Neural progenitor cell (in vitro differentiated cells): ENCODE measurements around the gene ANKMY1. TPM values are rescaled to one million over a fixed set of nuclear protein-coding genes. Genes with fewer than 3 reads are reported as not detected.

ENCODE experiments used
- DNase-seq: peaks from one replicate; pipeline ENCODE4 v3.0.0-alpha.2; 2016; ENCODE audit warnings: low spot score
- H2AFZ ChIP-seq: fragments of 200-600 bp; sonication (generic); replicated peaks from 2 replicates; pipeline ENCODE4 v1.6.1; 2016; ENCODE audit warnings: antibody characterized with exemption
- H3F3A ChIP-seq: fragments of 200-600 bp; sonication (generic); 2 replicates; pipeline ENCODE4 v1.6.1; 2016; ENCODE audit warnings: antibody characterized with exemption, low read depth
- H3K27ac ChIP-seq: fragments of 200-600 bp; sonication (generic); 2 replicates; pipeline ENCODE4 v1.5.1; 2016; ENCODE audit warnings: mild to moderate bottlenecking
- H3K27me3 ChIP-seq: fragments of 200-600 bp; sonication (generic); 2 replicates; pipeline ENCODE4 v1.6.1; 2016; ENCODE audit warnings: mild to moderate bottlenecking, moderate library complexity
- H3K36me3 ChIP-seq: fragments of 200-600 bp; sonication (generic); 2 replicates; pipeline ENCODE4 v1.5.1; 2016
- H3K4me1 ChIP-seq: fragments of 200-600 bp; sonication (generic); 2 replicates; pipeline ENCODE4 v1.6.1; 2016; ENCODE audit warnings: mixed run types
- H3K4me2 ChIP-seq: fragments of 200-600 bp; sonication (generic); 2 replicates; pipeline ENCODE4 v1.6.1; 2016
- H3K4me3 ChIP-seq: fragments of 200-600 bp; sonication (generic); 2 replicates; pipeline ENCODE4 v1.5.1; 2016
- H3K79me2 ChIP-seq: fragments of 200-600 bp; sonication (generic); 2 replicates; pipeline ENCODE4 v1.6.1; 2016; ENCODE audit warnings: low read depth
- H3K9ac ChIP-seq: fragments of 200-600 bp; sonication (generic); 2 replicates; pipeline ENCODE4 v1.6.1; 2016
- H3K9me3 ChIP-seq: fragments of 200-600 bp; sonication (generic); 2 replicates; pipeline ENCODE4 v1.5.1; 2016; ENCODE audit warnings: low read depth
- H4K20me1 ChIP-seq: fragments of 200-600 bp; sonication (generic); 2 replicates; pipeline ENCODE4 v1.6.1; 2016; ENCODE audit warnings: low read depth
- H3K27ac Mint-ChIP-seq: 3 replicates; pipeline ENCODE4 v1.8.0; 2021; ENCODE audit warnings: mixed read lengths
- H3K27me3 Mint-ChIP-seq: 2 replicates; pipeline ENCODE4 v1.8.0; 2022; ENCODE audit warnings: low read depth, mild to moderate bottlenecking, inconsistent platforms, moderate library complexity, mixed read lengths; ENCODE audit not compliant: insufficient read depth
- H3K36me3 Mint-ChIP-seq: 3 replicates; pipeline ENCODE4 v1.8.0; 2021; ENCODE audit warnings: mixed read lengths
- H3K4me1 Mint-ChIP-seq: 3 replicates; pipeline ENCODE4 v1.8.0; 2021; ENCODE audit warnings: mixed read lengths
- H3K4me3 Mint-ChIP-seq: 3 replicates; pipeline ENCODE4 v1.8.0; 2021; ENCODE audit warnings: mild to moderate bottlenecking, moderate library complexity, mixed read lengths
- H3K9me3 Mint-ChIP-seq: 3 replicates; pipeline ENCODE4 v1.8.0; 2020; ENCODE audit warnings: mixed read lengths
- EZH2 ChIP-seq: fragments of 200-600 bp; sonication (generic); IDR thresholded peaks from 2 replicates; pipeline ENCODE4 v1.6.1; 2017; ENCODE audit warnings: antibody characterized with exemption, mild to moderate bottlenecking, moderate library complexity
- EZH2phosphoT487 ChIP-seq: fragments of 200-600 bp; sonication (generic); IDR thresholded peaks from 2 replicates; pipeline ENCODE4 v1.6.1; 2017; ENCODE audit warnings: antibody characterized with exemption
- total RNA-seq: library from RNA; depleted of rRNA; stranded (reverse); fragments of >200 nt; gene quantifications from 2 replicates; pipeline ENCODE4 v1.2.3, GENCODE V29; 2015; ENCODE audit warnings: low replicate concordance
- TF ChIP-seq, protein P1 (sequence below): fragments of 200-600 bp; sonication (generic); IDR thresholded peaks from 2 replicates; pipeline ENCODE4 v1.5.1; 2017; ENCODE audit warnings: antibody characterized with exemption, mild to moderate bottlenecking

ANKMY1 gene
- total RNA-seq, 1 donor from 2014 or later = 4.2 TPM

GRCh38 chr2:240461471-240462072 is 96.2 kb downstream of the ANKMY1 start:
- H3K9ac ChIP-seq = no peak overlapping the region
- no peaks in the 10 kb centered on the region for H3K27me3 ChIP-seq
- peaks cover 2% of the 10 kb centered on the region for H3K36me3 Mint-ChIP-seq
- H2AFZ ChIP-seq = no peak overlapping the region
- H3K36me3 ChIP-seq = no peaks in the 10 kb centered on the region
- H3K4me3 Mint-ChIP-seq = no peak overlapping the region
- peaks cover 22% of the 10 kb centered on the region for H3K4me1 ChIP-seq
- no peaks in the 10 kb centered on the region for H3K9me3 Mint-ChIP-seq
- TF ChIP-seq EZH2phosphoT487 = no peak
- TF ChIP-seq, protein P1, sequence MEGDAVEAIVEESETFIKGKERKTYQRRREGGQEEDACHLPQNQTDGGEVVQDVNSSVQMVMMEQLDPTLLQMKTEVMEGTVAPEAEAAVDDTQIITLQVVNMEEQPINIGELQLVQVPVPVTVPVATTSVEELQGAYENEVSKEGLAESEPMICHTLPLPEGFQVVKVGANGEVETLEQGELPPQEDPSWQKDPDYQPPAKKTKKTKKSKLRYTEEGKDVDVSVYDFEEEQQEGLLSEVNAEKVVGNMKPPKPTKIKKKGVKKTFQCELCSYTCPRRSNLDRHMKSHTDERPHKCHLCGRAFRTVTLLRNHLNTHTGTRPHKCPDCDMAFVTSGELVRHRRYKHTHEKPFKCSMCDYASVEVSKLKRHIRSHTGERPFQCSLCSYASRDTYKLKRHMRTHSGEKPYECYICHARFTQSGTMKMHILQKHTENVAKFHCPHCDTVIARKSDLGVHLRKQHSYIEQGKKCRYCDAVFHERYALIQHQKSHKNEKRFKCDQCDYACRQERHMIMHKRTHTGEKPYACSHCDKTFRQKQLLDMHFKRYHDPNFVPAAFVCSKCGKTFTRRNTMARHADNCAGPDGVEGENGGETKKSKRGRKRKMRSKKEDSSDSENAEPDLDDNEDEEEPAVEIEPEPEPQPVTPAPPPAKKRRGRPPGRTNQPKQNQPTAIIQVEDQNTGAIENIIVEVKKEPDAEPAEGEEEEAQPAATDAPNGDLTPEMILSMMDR = no peak
- no peak for TF ChIP-seq EZH2
- peaks cover 6% of the 10 kb centered on the region for H3K27me3 Mint-ChIP-seq
- H3K9me3 ChIP-seq = no peaks in the 10 kb centered on the region
- peaks cover 11% of the 10 kb centered on the region for H3K4me1 Mint-ChIP-seq
- H3F3A ChIP-seq = peaks cover 5% of the 10 kb centered on the region
- no peak overlapping the region for H3K27ac Mint-ChIP-seq
- peaks cover 47% of the 10 kb centered on the region for H4K20me1 ChIP-seq
- H3K4me3 ChIP-seq = no peak overlapping the region
- DNase-seq = no peak
- no peak overlapping the region for H3K4me2 ChIP-seq
- H3K27ac ChIP-seq = no peak overlapping the region
- H3K79me2 ChIP-seq = no peaks in the 10 kb centered on the region

GRCh38 chr2:240460781-240461431 is 96.9 kb downstream of the ANKMY1 start:
- no peaks in the 10 kb centered on the region for H3K9me3 Mint-ChIP-seq

GRCh38 chr2:240460253-240460711 is 97.5 kb downstream of the ANKMY1 start:
- Histone ChIP-seq H3K9me3 (no peaks in the 10 kb centered on the region), H4K20me1 (peaks cover 60% of the 10 kb centered on the region), H3K27ac (no peak overlapping the region), H3K4me3 (no peak overlapping the region), H3K9ac (no peak overlapping the region), H3K36me3 (no peaks in the 10 kb centered on the region), H2AFZ (no peak overlapping the region), H3K79me2 (no peaks in the 10 kb centered on the region), H3F3A (peaks cover 5% of the 10 kb centered on the region), H3K4me1 (peaks cover 35% of the 10 kb centered on the region), H3K27me3 (peaks cover 13% of the 10 kb centered on the region), H3K4me2 (no peak overlapping the region)
- TF ChIP-seq EZH2 (no peak), EZH2phosphoT487 (no peak)
- TF ChIP-seq, protein P1 = no peak
- Mint-ChIP-seq H3K36me3 (peaks cover 2% of the 10 kb centered on the region), H3K4me1 (peaks cover 11% of the 10 kb centered on the region), H3K27ac (no peak overlapping the region), H3K27me3 (peaks cover 6% of the 10 kb centered on the region), H3K4me3 (no peak overlapping the region), H3K9me3 (no peaks in the 10 kb centered on the region)
- no peak for DNase-seq

More at GRCh38 chr2:240460781-240461431, 96.9 kb downstream of the ANKMY1 start:
- no peaks in the 10 kb centered on the region for H3K79me2 ChIP-seq
- H3K4me2 ChIP-seq = no peak overlapping the region
- no peak overlapping the region for H2AFZ ChIP-seq
- no peaks in the 10 kb centered on the region for H3K36me3 ChIP-seq
- Mint-ChIP-seq H3K27me3 (peaks cover 6% of the 10 kb centered on the region), H3K36me3 (peaks cover 2% of the 10 kb centered on the region), H3K4me1 (peaks cover 11% of the 10 kb centered on the region), H3K27ac (no peak overlapping the region), H3K4me3 (no peak overlapping the region)
- peaks cover 54% of the 10 kb centered on the region for H4K20me1 ChIP-seq
- H3F3A ChIP-seq = peaks cover 5% of the 10 kb centered on the region
- peaks cover 29% of the 10 kb centered on the region for H3K4me1 ChIP-seq
- H3K4me3 ChIP-seq = no peak overlapping the region
- TF ChIP-seq EZH2 = no peak
- TF ChIP-seq, protein P1 = peak; percentile 12
- DNase-seq = no peak
- H3K9ac ChIP-seq = no peak overlapping the region
- H3K9me3 ChIP-seq = no peaks in the 10 kb centered on the region
- no peak overlapping the region for H3K27ac ChIP-seq
- peaks cover 7% of the 10 kb centered on the region for H3K27me3 ChIP-seq
